H9 (cell line): Measurements from ENCODE around the gene KISS1R. TPM values are rescaled to one million over a fixed set of nuclear protein-coding genes. Genes with fewer than 3 reads are reported as not detected.

Experiments
- DNase-seq: peaks from one replicate; pipeline ENCODE4 v3.0.0-alpha.2; 2017
- H2AFZ ChIP-seq: one replicate; pipeline ENCODE4 v1.6.1; 2013; ENCODE audit warnings: mild to moderate bottlenecking, low read length, control low read depth, moderate library complexity
- H2AK5ac ChIP-seq: 2 replicates; pipeline ENCODE4 v1.6.1; 2013; ENCODE audit warnings: low read length, control low read depth, mixed read lengths; ENCODE audit not compliant: insufficient read length
- H2BK120ac ChIP-seq: one replicate; pipeline ENCODE4 v1.6.1; 2013; ENCODE audit warnings: low read depth, mild to moderate bottlenecking, low read length, control low read depth, inconsistent platforms; ENCODE audit not compliant: poor library complexity, severe bottlenecking
- H2BK12ac ChIP-seq: 2 replicates; pipeline ENCODE4 v1.6.1; 2013; ENCODE audit warnings: low read length, control low read depth, mixed read lengths, low read depth; ENCODE audit not compliant: insufficient read length
- H2BK15ac ChIP-seq: 2 replicates; pipeline ENCODE4 v1.6.1; 2013; ENCODE audit warnings: low read depth, low read length, control low read depth
- H2BK20ac ChIP-seq: one replicate; pipeline ENCODE4 v1.6.1; 2013; ENCODE audit warnings: low read depth, mild to moderate bottlenecking, low read length, control low read depth, inconsistent platforms; ENCODE audit not compliant: poor library complexity, severe bottlenecking
- H2BK5ac ChIP-seq: 2 replicates; pipeline ENCODE4 v1.6.1; 2013; ENCODE audit warnings: low read length, control low read depth, mixed read lengths; ENCODE audit not compliant: insufficient read length
- H3K14ac ChIP-seq: 2 replicates; pipeline ENCODE4 v1.6.1; 2013; ENCODE audit warnings: low read length, control low read depth; ENCODE audit not compliant: insufficient read depth
- H3K18ac ChIP-seq: 2 replicates; pipeline ENCODE4 v1.6.1; 2013; ENCODE audit warnings: low read depth, mild to moderate bottlenecking, mixed read lengths, low read length, control low read depth; ENCODE audit not compliant: insufficient read length
- H3K23ac ChIP-seq: 2 replicates; pipeline ENCODE4 v1.6.1; 2013; ENCODE audit warnings: low read length, control low read depth, mixed read lengths, low read depth; ENCODE audit not compliant: insufficient read length
- H3K23me2 ChIP-seq: 2 replicates; pipeline ENCODE4 v1.6.1; 2013; ENCODE audit warnings: low read depth, mild to moderate bottlenecking, mixed read lengths, low read length, control low read depth; ENCODE audit not compliant: insufficient read length, poor library complexity, severe bottlenecking
- H3K27ac ChIP-seq: 2 replicates; pipeline ENCODE4 v1.5.1; 2013; ENCODE audit warnings: low read length, control low read depth, mixed read lengths, low read depth; ENCODE audit not compliant: insufficient read length
- H3K27me3 ChIP-seq: 2 replicates; pipeline ENCODE4 v1.6.1; 2013; ENCODE audit warnings: low read length, control low read depth, inconsistent platforms; ENCODE audit not compliant: insufficient read depth
- H3K4ac ChIP-seq: 2 replicates; pipeline ENCODE4 v1.6.1; 2013; ENCODE audit warnings: low read depth, mild to moderate bottlenecking, control low read depth, inconsistent platforms, low read length, moderate library complexity
- H3K4me1 ChIP-seq: 2 replicates; pipeline ENCODE4 v1.6.1; 2013; ENCODE audit warnings: low read length, control low read depth, inconsistent platforms; ENCODE audit not compliant: insufficient read depth
- H3K4me2 ChIP-seq: 2 replicates; pipeline ENCODE4 v1.6.1; 2013; ENCODE audit warnings: low read length, control low read depth, mixed read lengths; ENCODE audit not compliant: insufficient read length, insufficient read depth
- H3K56ac ChIP-seq: 2 replicates; pipeline ENCODE4 v1.6.1; 2013; ENCODE audit warnings: low read depth, mild to moderate bottlenecking, mixed read lengths, low read length, control low read depth; ENCODE audit not compliant: insufficient read length
- H3K79me1 ChIP-seq: 2 replicates; pipeline ENCODE4 v1.6.1; 2013; ENCODE audit warnings: low read depth, mild to moderate bottlenecking, moderate library complexity, low read length, control low read depth, inconsistent platforms; ENCODE audit not compliant: insufficient read depth, poor library complexity, severe bottlenecking
- H3K79me2 ChIP-seq: 2 replicates; pipeline ENCODE4 v1.6.1; 2013; ENCODE audit warnings: low read length, control low read depth, inconsistent platforms; ENCODE audit not compliant: insufficient read depth
- H3K9ac ChIP-seq: 2 replicates; pipeline ENCODE4 v1.6.1; 2013; ENCODE audit warnings: low read length, control low read depth, mixed read lengths; ENCODE audit not compliant: insufficient read length; ENCODE audit errors: extremely low read depth
- H3K9me3 ChIP-seq: one replicate; pipeline ENCODE4 v1.6.1; 2013; ENCODE audit warnings: low read depth, low read length, inconsistent platforms; ENCODE audit not compliant: control insufficient read depth
- H3T11ph ChIP-seq: one replicate; pipeline ENCODE4 v1.6.1; 2013; ENCODE audit warnings: mild to moderate bottlenecking, low read length, control low read depth, inconsistent platforms
- H4K20me1 ChIP-seq: one replicate; pipeline ENCODE4 v1.6.1; 2013; ENCODE audit not compliant: control insufficient read depth, insufficient read length, insufficient read depth
- H4K5ac ChIP-seq: 2 replicates; pipeline ENCODE4 v1.6.1; 2013; ENCODE audit warnings: low read depth, mild to moderate bottlenecking, mixed read lengths, low read length, control low read depth; ENCODE audit not compliant: insufficient read length
- H4K8ac ChIP-seq: replicated peaks from 2 replicates; pipeline ENCODE4 v1.6.1; 2013; ENCODE audit warnings: low read length, control low read depth, mixed read lengths, low read depth; ENCODE audit not compliant: insufficient read length
- H4K91ac ChIP-seq: 2 replicates; pipeline ENCODE4 v1.6.1; 2013; ENCODE audit warnings: low read depth, mild to moderate bottlenecking, moderate library complexity, mixed read lengths, low read length, control low read depth; ENCODE audit not compliant: insufficient read length
- H3K27ac Mint-ChIP-seq, 3 experiments: 2 replicates in 2 of 3; 3 replicates in 1 of 3; pipeline ENCODE4 v1.8.0; 2020 to 2021; ENCODE audit warnings: mixed read lengths in 3 of 3, mild to moderate bottlenecking in 1 of 3, moderate library complexity in 1 of 3
- H3K27me3 Mint-ChIP-seq: 2 replicates; pipeline ENCODE4 v1.8.0; 2021; ENCODE audit warnings: low read depth, mild to moderate bottlenecking, moderate library complexity, mixed read lengths
- H3K36me3 Mint-ChIP-seq, 3 experiments: 2 replicates in 2 of 3; 3 replicates in 1 of 3; pipeline ENCODE4 v1.8.0; 2020 to 2021; ENCODE audit warnings: low read depth in 3 of 3, mixed read lengths in 3 of 3; ENCODE audit not compliant: insufficient read depth in 1 of 3
- H3K4me1 Mint-ChIP-seq, 2 experiments: 2 replicates each; pipeline ENCODE4 v1.8.0; 2020; ENCODE audit warnings: mixed read lengths in 2 of 2
- H3K4me3 Mint-ChIP-seq, 2 experiments: 2 replicates in 1 of 2; 3 replicates in 1 of 2; pipeline ENCODE4 v1.8.0; 2020 to 2021; ENCODE audit warnings: mild to moderate bottlenecking in 2 of 2, mixed read lengths in 2 of 2, moderate library complexity in 1 of 2
- H3K9me3 Mint-ChIP-seq, 2 experiments: 2 replicates in 1 of 2; 3 replicates in 1 of 2; pipeline ENCODE4 v1.8.0; 2020; ENCODE audit warnings: mild to moderate bottlenecking in 2 of 2, mixed read lengths in 2 of 2, moderate library complexity in 1 of 2
- CTCF ChIP-seq: fragments of 200-600 bp; sonication (generic); conservative IDR thresholded peaks from 3 replicates; pipeline ENCODE4 v1.8.0; 2021; ENCODE audit warnings: antibody characterized with exemption, mild to moderate bottlenecking
- WGBS: extraction: QIAGEN DNeasy Blood & Tissue Kit; methylation state at CpG from one replicate; pipeline ENCODE4 v1.1.7; 2013; ENCODE audit warnings: missing lambda C conversion rate, low lambda C conversion rate, mixed read lengths; ENCODE audit not compliant: insufficient read length; ENCODE audit errors: extremely low coverage; 5-methylcytosine and 5-hydroxymethylcytosine counted together
- total RNA-seq: library from RNA; stranded (reverse); gene quantifications from 2 replicates; pipeline ENCODE4 v1.2.1, GENCODE V29; 2021

KISS1R gene
- total RNA-seq, 1 experiment from 2014 or later = 3.3 TPM

- H4K20me1 ChIP-seq = no peaks in the 10 kb centered on the region
- Mint-ChIP-seq H3K36me3 (peaks cover 7 to 33% (median 23%) of the 10 kb centered on the region in 3 experiments), H3K9me3 (no peaks in the 10 kb centered on the region), H3K4me3 (peak overlapping the region; percentile 78 to 91; a peak in 4 of 5 replicates), H3K4me1 (peaks cover 7 to 20% of the 10 kb centered on the region in 2 experiments), H3K27me3 (peaks cover 7% of the 10 kb centered on the region), H3K27ac (no peak overlapping the region)
- TF ChIP-seq CTCF = no peak
- H2BK15ac ChIP-seq = no peak overlapping the region
- H3K56ac ChIP-seq = no peak overlapping the region
- H3K9ac ChIP-seq = no peak overlapping the region
- H3K14ac ChIP-seq = no peak overlapping the region
- H3K4me2 ChIP-seq = no peak overlapping the region
- H3K23ac ChIP-seq = no peak overlapping the region
- no peak overlapping the region for H3K4ac ChIP-seq
- peak; percentile 73 for DNase-seq
- H3K9me3 ChIP-seq = no peaks in the 10 kb centered on the region
- no peak overlapping the region for H2AFZ ChIP-seq
- no peak overlapping the region for H3K18ac ChIP-seq
- H3T11ph ChIP-seq = no peak overlapping the region
- no peaks in the 10 kb centered on the region for H3K79me1 ChIP-seq
- no peaks in the 10 kb centered on the region for H3K27me3 ChIP-seq
- no peak overlapping the region for H4K8ac ChIP-seq
- no peaks in the 10 kb centered on the region; the same call in 1 of the 2 replicates for H3K79me2 ChIP-seq
- H3K23me2 ChIP-seq = peaks cover 3% of the 10 kb centered on the region
- no peak overlapping the region for H4K91ac ChIP-seq
- no peak overlapping the region for H2AK5ac ChIP-seq
- H2BK120ac ChIP-seq = no peak overlapping the region
- H4K5ac ChIP-seq = no peak overlapping the region
- H2BK5ac ChIP-seq = no peak overlapping the region
- no peak overlapping the region for H2BK20ac ChIP-seq
- no peak overlapping the region for H2BK12ac ChIP-seq
- H3K27ac ChIP-seq = no peak overlapping the region
- H3K4me1 ChIP-seq = no peaks in the 10 kb centered on the region
- no CpG with 5 or more reads among the region's 12 CpGs for WGBS
Observed at GRCh38 chr19:927780-928401, 10.8 kb downstream of the KISS1R start.
